ENCODE measurements around the gene PPT2.
A peak's percentile ranks its signal among the peaks of the same experiment; 100 is the strongest.
"Not testable (repeated sequence)": the region's sequence is repeated elsewhere in the genome, so short reads cannot be mapped to it uniquely, and the experiment has no call there.

PPT2 gene

GRCh38 chr6:32177788-32178546 lies 24.0 kb downstream of the PPT2 start, which contains the start of gene RNF5:
Gene RNF5, plus strand, starts transcription at chr6:32178405. Its CDS starts 107 bp downstream, at chr6:32178512.
- DNase-seq, result peak; percentile 98 to 99

- DNase-seq, result no peak
Observed at GRCh38 chr6:32178547-32179440, 24.9 kb downstream of the PPT2 start.

DNA sequence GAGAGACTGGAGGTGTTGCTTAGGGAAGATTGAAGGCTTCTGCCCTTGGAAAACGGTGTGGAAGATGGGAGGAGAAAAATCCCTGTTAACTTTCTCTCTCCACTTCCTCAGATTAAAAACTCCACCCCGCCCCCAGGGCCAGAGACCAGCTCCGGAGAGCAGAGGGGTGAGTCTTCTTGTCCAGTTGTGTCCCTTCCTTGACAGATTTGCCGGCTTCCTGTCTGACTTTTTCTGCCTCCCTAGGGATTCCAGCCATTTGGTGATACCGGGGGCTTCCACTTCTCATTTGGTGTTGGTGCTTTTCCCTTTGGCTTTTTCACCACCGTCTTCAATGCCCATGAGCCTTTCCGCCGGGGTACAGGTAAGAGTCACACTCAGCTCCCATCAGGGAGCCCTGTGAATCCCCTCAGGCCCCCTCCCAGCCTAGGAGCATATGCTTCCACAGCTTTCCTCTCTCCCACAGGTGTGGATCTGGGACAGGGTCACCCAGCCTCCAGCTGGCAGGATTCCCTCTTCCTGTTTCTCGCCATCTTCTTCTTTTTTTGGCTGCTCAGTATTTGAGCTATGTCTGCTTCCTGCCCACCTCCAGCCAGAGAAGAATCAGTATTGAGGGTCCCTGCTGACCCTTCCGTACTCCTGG lies 25.9 kb downstream of the PPT2 start:
- DNase-seq, result no peak

DNA sequence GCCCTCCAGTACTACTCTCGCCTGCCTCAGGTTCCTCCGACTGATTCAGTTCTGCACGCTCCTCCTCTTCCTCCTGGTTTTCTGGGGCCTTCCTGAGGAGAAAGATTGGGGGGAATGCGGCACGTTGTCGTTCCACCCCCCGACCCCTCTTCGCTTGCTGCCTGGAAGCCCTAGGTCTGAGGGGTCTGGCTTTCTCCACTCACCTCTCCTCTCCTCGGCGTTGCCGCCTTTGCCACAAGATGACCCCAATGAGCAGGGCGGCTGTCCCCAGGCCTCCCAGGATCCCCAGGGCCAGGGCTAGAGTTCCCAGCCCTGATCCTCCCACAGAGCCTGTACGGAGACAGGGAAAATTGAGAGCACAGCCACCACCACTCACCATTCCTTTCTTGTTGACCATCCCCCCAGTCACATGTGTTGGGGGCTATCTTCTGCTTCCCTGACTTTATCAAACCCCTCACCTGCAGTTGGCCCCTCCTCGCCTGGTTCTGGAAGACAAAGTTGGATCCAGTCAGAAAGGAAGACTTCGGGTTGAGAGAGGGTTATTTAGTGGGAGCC lies 27.3 kb downstream of the PPT2 start:
- no peak for DNase-seq

DNA sequence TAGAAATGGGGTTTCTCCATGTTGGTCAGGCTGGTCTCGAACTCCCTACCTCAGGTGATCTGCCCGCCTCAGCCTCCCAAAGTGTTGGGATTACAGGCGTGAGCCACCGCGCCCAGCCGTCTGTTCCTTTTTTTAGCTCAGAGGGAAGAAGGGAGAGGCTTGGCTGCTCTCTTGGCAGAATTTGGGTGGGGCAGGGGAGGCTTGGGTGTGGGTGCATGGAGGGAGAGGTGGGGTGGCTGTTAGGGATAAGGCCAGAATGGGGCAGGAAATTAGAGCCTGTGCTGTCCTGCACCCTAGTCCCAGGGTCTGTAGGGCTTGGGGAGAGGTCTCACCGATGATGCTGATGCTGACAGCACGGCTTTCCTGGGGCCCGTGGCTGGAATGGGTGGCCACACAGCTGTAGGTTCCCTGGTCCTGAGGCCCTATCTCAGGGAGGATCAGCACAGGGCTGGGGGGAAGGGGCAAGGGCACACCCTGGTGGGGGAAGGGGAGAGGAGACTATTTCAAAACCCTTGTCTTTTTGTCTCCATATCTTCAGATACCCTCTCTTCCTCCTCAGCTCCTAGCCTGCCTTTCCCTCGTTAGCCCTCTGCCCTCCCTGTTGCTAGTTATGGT lies 28.1 kb downstream of the PPT2 start:
- DNase-seq, result no peak

DNA sequence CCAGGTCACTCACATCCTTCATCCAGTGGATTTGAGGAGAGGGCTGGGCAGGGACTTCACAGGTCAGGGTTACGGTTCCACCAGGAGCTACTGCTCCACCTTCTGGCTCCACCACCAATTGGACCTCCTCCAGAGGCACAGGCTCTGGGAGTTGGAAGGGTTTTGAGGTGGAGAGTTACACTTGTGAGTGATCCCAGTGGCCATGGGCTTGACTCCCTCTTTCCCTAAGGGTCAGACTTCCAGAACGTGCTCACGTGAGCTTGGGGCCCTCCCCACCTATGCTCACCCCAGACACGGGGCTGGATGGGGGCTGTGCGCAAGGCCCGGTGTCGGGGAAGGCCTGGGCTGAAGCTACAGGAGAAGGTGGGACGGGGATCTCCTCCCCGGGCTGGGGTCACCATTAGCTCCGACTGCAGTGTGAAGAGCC lies 28.6 kb downstream of the PPT2 start:
- DNase-seq, result no peak

- DNase-seq, result no peak
Observed at GRCh38 chr6:32183030-32183429, 29.1 kb downstream of the PPT2 start.

DNA sequence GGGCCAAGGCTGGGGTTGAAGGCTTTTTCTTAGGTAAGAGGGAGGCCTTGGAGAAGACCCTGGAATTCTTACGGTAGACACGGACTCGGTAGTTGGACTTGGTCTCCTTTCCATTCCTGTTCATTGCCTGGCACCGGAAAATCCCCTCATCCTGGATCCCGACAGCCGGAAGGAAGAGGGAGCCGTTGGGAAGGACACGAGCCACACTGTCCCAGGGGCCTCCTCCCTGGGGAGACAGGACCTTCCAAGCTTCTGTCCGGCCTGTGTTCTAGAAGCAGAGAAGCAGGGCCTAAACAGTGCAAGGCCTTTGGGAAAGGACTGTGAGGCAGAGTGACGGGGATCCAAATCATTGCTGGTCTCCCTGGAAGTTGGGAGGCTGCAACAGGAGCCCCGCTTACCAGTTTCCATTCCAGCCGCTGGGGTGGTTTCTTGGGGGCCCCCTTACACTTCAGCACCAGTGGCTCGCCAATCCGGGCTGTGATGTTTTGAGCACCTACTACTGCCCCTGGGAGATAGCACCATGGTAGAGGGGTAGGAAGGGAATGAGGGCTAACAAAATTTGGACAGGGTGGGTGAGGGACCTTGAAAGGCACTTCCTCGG lies 29.6 kb downstream of the PPT2 start:
- no peak for DNase-seq

GRCh38 chr6:32184084-32184640 lies 30.2 kb downstream of the PPT2 start, which contains the start of gene AGER:
Gene AGER, minus strand, starts transcription at chr6:32184253. Its CDS starts 31 bp downstream, at chr6:32184222.
- no peak for DNase-seq

DNA sequence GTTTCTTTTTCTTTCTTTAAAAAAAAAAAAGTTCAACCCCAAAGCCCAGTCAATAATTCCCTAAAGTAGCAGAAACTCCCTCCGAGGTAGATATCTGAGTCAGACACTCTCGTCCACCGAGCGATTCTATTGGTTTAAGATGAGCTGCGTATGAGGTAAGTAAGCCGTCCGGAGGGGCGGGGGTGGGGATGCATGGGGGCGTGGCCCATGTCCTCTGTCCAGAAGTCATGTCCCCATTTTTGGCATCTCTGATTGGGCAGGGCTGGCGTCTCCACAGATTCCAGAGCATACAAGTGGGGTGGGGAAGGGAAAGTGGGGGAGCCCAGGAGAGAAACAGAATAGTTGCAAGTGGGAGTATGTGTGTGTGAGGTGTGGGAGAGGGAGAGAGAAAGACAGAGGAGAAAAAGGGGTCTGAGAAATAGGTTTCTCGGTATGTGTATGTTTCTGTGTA lies 31.8 kb downstream of the PPT2 start:
- not testable (repeated sequence) for DNase-seq

DNA sequence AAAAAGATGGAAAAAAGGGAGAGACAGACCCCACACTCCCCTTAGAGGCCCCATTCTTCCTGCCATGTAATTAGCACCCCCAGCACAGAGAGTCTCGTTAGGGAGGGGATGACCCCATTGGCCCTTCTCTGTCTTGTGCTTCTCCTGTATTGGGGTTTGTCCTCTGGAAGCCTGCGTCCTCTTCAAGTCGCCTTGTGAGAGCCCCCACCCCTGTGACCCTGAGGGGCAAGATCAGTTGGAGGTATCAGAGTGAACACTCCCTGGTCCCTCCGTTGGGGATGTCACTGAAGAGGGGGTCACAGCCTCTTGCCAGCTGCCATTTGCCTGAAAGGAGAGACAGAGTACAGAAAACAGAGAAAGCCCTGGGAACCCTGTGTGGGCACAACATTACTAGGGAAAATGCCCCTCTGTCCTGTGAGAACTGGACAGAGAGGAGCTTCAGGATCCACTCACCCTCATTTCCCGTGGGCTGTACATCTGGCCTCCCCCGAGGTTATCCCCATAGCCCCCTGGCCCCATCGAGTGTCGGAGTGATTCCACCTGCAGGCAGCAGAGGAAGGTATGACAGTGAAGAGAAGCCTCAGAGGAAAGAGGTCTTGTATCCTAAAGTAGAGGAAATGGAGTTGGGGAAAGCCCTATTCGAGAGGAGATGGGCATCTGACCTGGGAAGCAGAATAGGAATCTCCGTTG lies 32.4 kb downstream of the PPT2 start:
- not testable (repeated sequence) for DNase-seq

GRCh38 chr6:32187009-32187709 lies 33.2 kb downstream of the PPT2 start:
- no peak for DNase-seq

DNA sequence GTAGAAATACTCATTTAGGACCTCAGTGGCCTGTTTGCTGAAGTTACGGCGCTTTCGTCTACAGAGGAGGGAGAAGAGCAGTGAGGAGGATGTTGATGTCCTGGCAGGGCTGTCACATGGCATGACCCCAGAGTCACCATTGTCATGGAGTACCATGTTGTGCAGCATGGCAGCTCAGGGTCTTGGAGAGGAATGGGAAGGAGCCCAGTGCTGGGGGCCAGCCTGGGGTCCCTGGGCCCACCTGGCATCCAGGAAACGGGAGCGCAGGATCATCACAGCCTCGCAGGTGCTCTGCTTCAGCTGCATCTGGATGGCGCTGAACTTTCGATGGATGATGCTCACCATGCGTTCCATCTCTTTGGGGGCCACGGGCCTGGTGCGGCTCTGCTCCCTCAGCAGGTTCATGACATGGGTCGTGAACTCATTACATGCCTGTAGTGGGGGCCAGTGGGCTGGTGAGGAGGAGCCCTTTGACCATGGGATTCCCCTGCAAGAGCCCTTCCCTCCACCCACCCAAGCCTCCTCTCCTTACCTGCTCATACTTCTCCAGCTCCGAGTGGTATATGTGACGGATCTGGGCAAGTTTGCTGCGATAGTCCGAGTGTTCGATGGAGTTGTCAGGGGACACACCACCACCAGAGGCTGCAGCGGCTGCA lies 33.9 kb downstream of the PPT2 start:
- DNase-seq, result not testable (repeated sequence)

DNA sequence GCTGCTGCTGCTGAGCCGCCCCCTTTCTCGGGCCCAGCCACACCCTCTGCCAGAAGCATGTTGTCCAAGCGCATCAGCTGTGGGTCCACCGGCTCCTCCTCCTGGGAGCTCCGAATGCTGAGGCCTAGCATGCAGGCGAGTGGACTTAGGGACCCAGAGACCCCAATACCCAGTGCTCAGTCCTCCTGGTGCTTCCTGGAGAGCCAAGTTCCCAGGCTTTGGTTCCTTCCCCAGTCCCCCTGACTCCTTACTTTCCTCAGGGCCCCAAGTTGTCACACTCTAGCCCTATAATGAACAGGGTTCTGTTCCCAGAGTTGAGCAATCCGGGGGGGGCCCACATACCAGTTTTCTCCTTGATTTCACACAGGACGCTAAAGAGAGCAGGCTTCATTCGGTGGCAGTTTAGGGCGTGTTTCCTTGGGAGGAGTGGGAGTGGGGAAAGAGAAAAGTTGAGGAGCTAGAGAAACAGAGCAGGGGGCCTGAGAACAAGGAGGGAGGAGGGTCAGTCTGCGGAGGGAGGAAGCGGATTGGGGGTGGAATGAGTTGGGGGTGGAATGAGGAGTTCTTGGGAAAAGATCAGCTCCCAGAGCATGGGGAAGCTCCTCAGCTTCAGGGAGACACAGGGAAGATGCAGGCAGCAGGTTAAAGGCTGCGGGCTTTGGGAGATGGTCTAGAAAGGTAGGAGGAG lies 34.6 kb downstream of the PPT2 start:
- no peak for DNase-seq

GRCh38 chr6:32189069-32189741 lies 35.3 kb downstream of the PPT2 start:
- DNase-seq, result no peak

DNA sequence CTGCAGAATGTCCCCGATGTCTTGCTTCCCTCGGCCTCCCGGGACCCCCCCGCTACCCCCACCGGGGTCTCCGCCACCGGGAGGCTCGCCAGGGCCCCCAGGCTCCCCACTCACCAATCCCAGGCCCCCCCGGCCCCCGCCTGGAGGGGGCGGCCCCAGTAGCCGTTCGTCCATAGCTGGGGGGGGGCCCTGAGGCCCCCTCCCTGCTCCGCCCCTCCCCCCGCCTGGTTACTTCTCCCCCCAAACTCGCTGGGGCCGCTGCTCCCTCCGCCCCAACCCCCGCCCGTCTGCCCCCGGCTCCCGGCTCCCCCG lies 35.8 kb downstream of the PPT2 start:
- no peak for DNase-seq

GRCh38 chr6:32190054-32190851 lies 36.3 kb downstream of the PPT2 start, which contains the start of gene PBX2:
Gene PBX2, minus strand, starts transcription at chr6:32190202. Its CDS starts 287 bp downstream, at chr6:32189915.
- peak; percentile 49 to 71 for DNase-seq

Measured in SHP77 (cell line).